ENCODE measurements around the gene FOXRED2.

DNA sequence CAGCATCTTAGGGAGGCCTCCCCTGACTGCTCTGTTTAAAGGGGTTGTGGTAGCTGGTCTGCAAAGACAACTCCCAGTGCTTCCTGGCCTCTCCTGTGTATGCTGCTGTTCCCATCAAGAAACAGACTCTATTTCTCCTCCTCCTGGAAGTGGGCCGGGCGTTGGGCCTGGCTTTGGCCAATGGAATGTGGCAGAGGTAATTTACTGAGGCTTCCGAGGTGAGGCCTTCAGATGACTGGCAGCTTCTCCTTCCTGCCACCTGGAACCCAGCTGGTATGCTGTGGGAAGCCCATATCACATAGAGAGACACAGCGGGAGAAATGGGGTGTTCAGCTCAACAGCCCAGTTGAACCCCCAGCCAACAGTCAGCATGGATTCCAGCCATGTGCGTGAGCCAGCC, 47.3 kb upstream of the FOXRED2 start:
- TF ChIP-seq, protein P1, sequence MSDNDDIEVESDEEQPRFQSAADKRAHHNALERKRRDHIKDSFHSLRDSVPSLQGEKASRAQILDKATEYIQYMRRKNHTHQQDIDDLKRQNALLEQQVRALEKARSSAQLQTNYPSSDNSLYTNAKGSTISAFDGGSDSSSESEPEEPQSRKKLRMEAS (IDR thresholded peaks at IDR 0.05; ENCODE audit: low read depth) = no peak
- TF ChIP-seq MXI1 (IDR thresholded peaks at IDR 0.05; ENCODE audit: low read depth, low read length) (no peak), JUND (IDR thresholded peaks at IDR 0.05) (no peak), TCF12 (IDR thresholded peaks at IDR 0.05) (no peak), EP300 (IDR thresholded peaks at IDR 0.05; ENCODE audit: borderline replicate concordance in 1 of 2, low read depth in 1 of 2, low read length in 1 of 2) (no peak), POLR2AphosphoS5 (IDR thresholded peaks at IDR 0.05; ENCODE audit: low read depth, low read length) (no peak), EZH2phosphoT487 (IDR thresholded peaks at IDR 0.05; ENCODE audit: borderline replicate concordance, low read depth) (no peak), SIN3A (IDR thresholded peaks at IDR 0.05; ENCODE audit: borderline replicate concordance, low read depth, low read length) (no peak), MEF2A (IDR thresholded peaks at IDR 0.05; ENCODE audit: borderline replicate concordance, low read depth) (no peak), RFX5 (IDR thresholded peaks at IDR 0.05; ENCODE audit: low read length) (no peak), RCOR1 (IDR thresholded peaks at IDR 0.05; ENCODE audit: low read length) (no peak)
- TF ChIP-seq, protein P2, sequence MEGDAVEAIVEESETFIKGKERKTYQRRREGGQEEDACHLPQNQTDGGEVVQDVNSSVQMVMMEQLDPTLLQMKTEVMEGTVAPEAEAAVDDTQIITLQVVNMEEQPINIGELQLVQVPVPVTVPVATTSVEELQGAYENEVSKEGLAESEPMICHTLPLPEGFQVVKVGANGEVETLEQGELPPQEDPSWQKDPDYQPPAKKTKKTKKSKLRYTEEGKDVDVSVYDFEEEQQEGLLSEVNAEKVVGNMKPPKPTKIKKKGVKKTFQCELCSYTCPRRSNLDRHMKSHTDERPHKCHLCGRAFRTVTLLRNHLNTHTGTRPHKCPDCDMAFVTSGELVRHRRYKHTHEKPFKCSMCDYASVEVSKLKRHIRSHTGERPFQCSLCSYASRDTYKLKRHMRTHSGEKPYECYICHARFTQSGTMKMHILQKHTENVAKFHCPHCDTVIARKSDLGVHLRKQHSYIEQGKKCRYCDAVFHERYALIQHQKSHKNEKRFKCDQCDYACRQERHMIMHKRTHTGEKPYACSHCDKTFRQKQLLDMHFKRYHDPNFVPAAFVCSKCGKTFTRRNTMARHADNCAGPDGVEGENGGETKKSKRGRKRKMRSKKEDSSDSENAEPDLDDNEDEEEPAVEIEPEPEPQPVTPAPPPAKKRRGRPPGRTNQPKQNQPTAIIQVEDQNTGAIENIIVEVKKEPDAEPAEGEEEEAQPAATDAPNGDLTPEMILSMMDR (IDR thresholded peaks at IDR 0.05) = no peak
- TF ChIP-seq, protein P3, sequence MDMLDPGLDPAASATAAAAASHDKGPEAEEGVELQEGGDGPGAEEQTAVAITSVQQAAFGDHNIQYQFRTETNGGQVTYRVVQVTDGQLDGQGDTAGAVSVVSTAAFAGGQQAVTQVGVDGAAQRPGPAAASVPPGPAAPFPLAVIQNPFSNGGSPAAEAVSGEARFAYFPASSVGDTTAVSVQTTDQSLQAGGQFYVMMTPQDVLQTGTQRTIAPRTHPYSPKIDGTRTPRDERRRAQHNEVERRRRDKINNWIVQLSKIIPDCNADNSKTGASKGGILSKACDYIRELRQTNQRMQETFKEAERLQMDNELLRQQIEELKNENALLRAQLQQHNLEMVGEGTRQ (IDR thresholded peaks at IDR 0.05; ENCODE audit: borderline replicate concordance, low read depth, low read length) = no peak

Data from SK-N-SH (cell line).